ENCODE data around the gene LAMA5.

The LAMA5 gene

DNA sequence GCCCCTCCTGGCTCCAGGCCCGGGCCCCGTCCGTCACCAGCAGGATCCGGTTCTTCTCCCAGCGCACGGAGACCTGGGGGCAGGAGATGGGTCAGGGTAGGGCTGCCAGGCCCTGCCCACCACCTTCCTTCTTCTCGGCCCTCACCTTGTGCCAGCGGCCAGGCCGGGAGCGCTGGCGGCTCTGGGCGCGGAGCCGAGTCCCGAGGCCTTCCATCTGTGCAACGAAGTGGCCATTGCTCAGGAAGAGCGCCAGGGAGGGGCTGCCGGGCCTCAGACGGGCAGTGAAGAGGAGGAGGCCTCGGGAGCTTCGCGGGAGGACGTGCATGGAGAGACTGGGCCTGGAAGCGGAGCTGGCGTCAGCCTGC lies 56.4 kb downstream of the LAMA5 start:
- TF ChIP-seq, protein P1, sequence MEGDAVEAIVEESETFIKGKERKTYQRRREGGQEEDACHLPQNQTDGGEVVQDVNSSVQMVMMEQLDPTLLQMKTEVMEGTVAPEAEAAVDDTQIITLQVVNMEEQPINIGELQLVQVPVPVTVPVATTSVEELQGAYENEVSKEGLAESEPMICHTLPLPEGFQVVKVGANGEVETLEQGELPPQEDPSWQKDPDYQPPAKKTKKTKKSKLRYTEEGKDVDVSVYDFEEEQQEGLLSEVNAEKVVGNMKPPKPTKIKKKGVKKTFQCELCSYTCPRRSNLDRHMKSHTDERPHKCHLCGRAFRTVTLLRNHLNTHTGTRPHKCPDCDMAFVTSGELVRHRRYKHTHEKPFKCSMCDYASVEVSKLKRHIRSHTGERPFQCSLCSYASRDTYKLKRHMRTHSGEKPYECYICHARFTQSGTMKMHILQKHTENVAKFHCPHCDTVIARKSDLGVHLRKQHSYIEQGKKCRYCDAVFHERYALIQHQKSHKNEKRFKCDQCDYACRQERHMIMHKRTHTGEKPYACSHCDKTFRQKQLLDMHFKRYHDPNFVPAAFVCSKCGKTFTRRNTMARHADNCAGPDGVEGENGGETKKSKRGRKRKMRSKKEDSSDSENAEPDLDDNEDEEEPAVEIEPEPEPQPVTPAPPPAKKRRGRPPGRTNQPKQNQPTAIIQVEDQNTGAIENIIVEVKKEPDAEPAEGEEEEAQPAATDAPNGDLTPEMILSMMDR (IDR thresholded peaks at IDR 0.05; ENCODE audit: insufficient read depth, low read depth, low read length, missing control alignments) = no peak

DNA sequence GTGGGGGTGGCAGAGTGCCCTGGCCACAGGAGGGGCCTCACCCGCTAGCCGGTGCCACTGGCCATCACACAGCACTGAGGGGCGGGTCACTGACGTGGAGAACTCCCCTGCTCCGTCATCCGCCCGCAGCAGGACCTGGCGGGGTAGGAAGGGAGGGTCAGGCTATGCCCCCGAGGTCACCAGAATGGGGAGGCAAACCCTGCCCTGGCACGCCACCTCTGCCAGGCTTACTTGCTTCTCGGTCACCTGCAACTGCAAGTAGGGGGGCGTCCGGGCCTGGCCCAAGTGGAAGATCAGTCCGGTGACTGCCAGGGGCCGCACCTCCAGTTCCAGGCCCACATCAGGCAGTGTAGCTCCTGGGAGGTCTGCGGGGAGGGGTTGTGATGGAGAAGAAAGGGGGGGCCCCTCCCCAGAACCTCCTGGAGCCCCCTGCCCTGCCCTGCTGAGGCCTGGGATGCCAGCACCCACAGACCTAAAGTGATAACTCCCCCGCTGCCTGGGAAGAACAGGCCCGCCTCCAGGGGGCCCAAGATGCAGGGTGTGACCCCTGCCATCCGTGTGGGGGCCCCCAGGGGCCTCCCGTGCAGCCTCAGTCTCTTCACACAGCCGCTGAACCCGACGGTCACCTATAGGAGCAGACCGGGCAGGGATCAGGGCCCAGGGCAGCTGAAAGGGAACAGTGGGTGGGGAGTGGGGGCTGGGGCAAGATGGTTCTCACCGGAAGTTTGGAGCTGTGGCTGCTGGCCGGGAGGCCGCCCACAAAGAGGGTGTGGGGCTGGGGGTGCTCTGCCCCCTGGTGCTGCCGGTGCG lies 57.0 kb downstream of the LAMA5 start:
- DNase-seq (ENCODE audit: low read depth) = no peak
- TF ChIP-seq, protein P1 (IDR thresholded peaks at IDR 0.05; ENCODE audit: insufficient read depth, low read depth, low read length, missing control alignments) = no peak
- H3K4me3 ChIP-seq (ENCODE audit: low read length) = no peak overlapping the region

More for the DNA sequence above, 56.4 kb downstream of the LAMA5 start:
- no peak overlapping the region for H3K4me3 ChIP-seq (ENCODE audit: low read length)
- no peak for DNase-seq (ENCODE audit: low read depth)

DNA sequence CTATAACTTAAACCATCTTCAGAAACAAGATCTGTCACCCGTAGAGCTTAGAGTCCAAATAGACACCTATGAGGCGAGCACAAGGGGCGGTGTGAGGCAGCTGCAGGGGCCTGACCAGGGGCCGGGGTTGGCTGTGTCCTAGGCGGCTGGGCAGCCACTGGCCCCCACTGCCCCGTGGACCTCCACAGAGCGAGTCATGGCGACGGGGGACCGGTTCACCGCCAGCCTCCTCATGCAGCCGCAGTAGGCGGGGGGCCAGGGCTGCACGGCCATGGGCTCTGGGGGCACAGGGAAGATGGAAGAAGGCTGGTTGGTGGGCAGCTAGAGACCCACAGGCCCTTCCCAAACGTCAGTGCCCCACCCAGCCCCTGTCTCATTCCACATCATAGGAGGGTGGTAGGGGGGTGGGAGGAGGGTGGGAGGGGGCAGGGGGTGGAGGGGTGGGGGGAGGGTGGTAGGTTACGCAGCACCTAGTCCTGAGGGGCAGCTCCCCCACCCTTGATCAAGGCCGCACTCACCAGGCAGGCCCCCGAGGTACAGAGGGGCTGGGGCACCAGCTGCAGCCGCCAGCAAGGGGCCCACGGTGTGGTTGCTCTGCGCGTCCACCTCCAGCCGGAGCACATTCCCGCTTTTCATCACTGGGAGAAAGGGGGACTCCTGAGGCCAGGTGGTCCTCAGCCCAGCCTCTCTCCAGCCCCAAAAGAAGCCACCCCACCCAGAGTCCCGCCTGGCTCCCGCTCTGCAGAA lies 57.7 kb downstream of the LAMA5 start:
- TF ChIP-seq, protein P1 (IDR thresholded peaks at IDR 0.05; ENCODE audit: insufficient read depth, low read depth, low read length, missing control alignments) = no peak
- no peak overlapping the region for H3K4me3 ChIP-seq (ENCODE audit: low read length)

DNA sequence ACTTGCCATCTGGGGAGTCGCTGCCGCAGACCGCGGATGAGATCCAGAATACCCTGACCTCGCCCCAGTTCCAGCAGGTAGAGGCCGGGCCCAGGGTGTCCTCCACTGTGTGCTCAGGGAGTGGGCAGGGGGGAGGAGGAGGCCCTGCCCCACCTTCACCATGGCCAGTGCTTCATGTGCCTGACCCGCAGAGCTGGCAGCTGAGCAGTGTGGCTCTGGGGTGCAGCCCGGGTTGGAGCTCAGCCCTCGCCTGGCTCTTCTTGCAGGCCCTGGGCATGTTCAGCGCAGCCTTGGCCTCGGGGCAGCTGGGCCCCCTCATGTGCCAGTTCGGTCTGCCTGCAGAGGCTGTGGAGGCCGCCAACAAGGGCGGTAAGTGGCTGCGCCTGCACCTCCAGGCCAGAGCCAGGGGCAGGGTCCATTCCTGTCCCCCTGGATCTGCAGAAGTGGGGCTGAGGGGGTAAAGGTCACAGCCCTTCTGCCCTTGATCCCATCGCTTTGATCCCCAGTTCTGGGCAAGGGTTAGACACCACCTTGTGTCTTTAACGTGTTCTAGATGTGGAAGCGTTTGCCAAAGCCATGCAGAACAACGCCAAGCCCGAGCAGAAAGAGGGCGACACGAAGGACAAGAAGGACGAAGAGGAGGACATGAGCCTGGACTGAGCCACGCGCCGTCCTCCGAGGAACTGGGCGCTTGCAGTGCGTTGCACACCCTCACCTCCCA lies 58.9 kb downstream of the LAMA5 start:
- no peak overlapping the region for H3K4me3 ChIP-seq (ENCODE audit: low read length)
- TF ChIP-seq, protein P1 (IDR thresholded peaks at IDR 0.05; ENCODE audit: insufficient read depth, low read depth, low read length, missing control alignments) = no peak
- DNase-seq (ENCODE audit: low read depth) = peak; percentile 20

More for the DNA sequence above, 57.7 kb downstream of the LAMA5 start:
- no peak for DNase-seq (ENCODE audit: low read depth)

DNA sequence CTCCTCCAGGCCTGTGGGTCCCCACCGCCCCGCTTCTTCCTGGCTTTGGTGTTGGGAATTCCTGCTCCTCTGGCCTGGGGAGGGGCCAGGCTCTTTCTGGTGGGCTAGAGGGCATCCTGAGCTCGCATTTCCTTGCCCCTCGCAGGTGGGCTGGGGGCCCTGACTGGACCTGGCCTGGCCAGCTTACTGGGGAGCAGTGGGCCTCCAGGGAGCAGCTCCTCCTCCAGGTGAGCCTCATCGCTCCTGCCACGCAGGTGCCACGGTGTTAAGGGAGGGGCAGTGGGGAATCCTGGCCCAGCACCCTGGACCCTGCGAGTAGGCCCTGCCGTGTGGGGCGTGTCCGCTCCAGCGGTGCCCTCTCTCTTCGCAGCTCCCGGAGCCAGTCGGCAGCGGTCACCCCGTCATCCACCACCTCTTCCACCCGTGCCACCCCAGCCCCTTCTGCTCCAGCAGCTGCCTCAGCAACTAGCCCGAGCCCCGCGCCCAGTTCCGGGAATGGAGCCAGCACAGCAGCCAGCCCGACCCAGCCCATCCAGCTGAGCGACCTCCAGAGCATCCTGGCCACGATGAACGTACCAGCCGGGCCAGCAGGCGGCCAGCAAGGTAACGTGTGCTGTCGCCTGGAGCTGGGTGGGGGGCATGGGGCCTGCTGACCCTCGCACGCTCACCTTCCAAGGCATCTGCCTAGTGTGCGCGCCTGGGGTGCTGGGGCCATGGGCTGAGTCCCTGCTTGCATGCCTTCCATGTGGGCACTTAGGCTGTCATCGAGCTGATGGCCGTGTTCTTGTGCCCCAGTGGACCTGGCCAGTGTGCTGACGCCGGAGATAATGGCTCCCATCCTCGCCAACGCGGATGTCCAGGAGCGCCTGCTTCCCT lies 59.6 kb downstream of the LAMA5 start:
- DNase-seq (ENCODE audit: low read depth) = peak; percentile 30
- no peak overlapping the region for H3K4me3 ChIP-seq (ENCODE audit: low read length)

More for the DNA sequence above, 59.6 kb downstream of the LAMA5 start:
- TF ChIP-seq, protein P1 (IDR thresholded peaks at IDR 0.05; ENCODE audit: insufficient read depth, low read depth, low read length, missing control alignments) = no peak

All from epithelial cell of esophagus (primary cell).